GM19397 (cell line): Measurements from ENCODE around the gene MORN1.

Source experiments
- ATAC-seq: cut with Tn5 transposase; IDR thresholded peaks from one replicate; pipeline ENCODE4 v1.9.1; 2021; ENCODE audit warnings: mild to moderate bottlenecking, moderate library complexity; ENCODE audit not compliant: unreplicated experiment

Gene MORN1

DNA sequence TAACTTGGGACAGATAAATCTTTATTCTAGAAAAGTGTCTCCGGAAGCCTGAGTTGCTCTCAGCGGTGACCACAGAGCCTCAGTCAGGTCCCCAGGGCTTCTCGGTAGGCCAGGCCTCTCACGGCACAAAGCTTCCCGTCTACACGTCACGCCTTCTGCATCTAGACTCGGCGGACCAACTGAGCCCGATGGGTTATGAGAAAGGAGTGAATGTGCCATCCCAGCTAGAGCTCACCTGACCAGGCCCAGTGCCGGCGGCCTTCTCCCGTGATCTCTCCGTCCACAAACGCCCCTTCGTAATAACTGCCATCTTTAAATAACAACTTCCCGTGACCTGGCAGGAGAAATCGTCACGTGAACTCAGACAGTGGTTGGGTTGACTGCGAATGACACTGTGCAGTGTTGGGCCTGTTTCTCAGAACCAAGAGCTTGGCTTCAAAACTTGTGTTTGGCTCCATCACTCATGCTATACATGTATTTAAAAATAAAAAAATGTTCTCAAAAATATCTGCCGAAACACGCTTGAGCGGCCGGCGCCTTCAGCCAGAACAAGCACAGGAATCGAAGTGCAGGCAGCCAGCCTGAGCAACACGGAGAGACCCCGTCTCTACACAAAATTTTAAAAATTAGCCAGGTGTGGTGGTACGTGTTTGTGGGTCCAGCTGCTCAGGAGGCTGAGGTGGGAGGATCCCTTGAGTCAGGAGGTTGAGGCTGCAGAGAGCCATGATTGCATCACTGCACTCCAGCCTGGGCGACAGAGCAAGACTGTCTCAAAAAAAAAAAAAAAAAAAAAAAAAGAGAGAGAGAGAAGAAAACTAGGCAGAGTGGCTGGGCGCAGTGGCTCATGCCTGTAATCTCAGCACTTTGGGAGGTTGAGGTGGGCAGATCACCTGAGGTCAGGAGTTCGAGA, 3.1 kb downstream of the MORN1 start:
- ATAC-seq, result no peak

GRCh38 chr1:2386636-2387611, 4.4 kb downstream of the MORN1 start:
- no peak for ATAC-seq

- ATAC-seq, result no peak
These were observed 5.6 kb downstream of the MORN1 start for GRCh38 chr1:2385606-2386280.

DNA sequence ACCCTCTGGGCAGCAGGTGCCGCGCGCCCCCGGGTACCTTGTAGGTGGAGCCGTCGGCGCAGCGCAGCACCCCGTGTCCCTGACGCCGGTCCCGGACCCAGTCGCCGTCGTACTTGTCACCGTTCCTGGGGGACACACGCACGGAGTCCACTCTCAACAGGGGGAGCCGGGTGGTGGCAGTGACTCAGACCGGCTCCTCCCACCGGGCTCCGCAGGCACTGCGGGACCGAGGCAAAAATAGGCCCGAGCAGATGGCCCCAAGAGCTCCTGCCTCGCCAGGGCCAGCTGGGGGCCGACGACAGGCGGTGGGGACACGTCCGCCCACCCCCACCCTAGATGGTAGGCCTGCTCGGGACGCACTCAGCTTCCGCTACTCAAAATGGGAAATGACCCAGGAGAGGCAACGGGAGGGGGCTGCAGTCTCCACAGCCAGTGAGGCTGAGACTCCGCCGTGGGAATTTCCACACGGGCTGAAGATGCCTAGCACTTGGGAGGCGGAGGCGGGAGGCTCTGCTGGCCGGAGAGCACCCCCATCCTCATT, 6.3 kb downstream of the MORN1 start:
- ATAC-seq, result no peak

DNA sequence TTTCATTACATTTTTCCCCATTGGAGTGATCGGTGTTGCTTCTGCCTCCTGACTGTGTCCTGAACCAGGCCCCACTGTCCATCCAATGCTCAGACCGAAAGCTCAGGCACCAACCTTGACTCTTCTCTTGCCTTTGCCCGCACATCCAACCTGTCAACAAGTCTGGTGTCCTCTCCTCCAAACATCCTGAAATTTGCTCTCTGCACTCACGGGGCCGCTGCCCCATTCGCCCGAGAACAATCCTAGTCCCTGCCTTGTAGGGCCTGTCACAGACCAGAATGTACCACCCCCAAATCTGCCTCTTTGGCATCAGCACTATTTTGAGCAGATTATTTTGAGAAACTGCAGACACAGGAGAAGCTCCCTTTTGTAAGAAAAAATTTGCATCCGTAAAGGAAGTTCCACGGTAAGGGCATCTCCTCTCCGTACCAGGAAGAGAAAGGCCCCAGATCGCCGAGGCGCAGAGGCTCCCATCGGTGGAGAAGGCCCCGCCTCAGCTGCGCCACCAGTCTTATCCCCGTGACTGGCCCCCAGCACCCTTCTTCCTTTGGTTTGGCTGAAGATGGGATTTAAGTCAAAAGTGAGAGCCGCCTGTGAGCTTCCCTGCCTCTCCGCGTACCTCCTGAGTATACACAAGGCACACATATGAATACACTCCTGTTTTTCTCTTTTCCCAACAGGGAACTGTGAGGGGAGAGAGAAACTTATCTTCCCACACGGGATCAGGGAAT, 7.1 kb downstream of the MORN1 start:
- ATAC-seq, result no peak

- no peak for ATAC-seq
These were observed 7.8 kb downstream of the MORN1 start for GRCh38 chr1:2383576-2383975.

DNA sequence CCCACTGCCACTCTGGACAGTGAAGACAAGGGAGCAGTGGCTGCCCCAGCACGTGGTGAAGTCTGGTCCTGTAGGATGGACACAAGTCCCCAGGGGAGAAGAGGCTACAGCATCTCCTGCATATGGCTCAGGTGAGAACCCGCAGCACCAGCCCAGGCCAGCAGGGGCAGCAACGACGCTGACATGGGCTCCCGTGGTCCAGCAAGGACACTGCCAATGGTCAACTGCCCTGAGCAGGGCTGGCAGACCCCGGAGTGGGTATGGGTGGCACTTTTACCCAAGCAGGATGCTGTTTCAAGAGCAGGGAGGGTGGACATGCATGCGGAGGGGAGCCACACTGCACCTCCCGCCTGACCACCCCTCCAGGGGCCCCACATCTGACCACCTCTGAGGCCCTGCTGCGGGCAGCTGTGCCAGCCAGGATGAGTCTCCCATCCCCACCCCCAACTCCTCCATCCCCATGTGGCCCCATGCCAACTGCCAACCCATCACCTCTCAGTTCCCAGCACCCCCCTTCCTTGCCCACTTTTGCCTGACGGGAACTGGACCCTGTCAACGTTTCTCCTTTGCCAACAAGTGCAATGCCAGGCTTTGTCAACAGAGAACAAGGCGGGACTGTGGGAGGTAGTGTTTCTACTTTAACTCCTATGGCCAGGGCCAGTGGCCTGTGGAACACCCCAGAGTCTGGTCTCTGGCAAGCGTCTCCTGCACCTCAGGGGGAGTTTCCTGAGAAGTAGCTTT, 8.6 kb downstream of the MORN1 start:
- no peak for ATAC-seq

DNA sequence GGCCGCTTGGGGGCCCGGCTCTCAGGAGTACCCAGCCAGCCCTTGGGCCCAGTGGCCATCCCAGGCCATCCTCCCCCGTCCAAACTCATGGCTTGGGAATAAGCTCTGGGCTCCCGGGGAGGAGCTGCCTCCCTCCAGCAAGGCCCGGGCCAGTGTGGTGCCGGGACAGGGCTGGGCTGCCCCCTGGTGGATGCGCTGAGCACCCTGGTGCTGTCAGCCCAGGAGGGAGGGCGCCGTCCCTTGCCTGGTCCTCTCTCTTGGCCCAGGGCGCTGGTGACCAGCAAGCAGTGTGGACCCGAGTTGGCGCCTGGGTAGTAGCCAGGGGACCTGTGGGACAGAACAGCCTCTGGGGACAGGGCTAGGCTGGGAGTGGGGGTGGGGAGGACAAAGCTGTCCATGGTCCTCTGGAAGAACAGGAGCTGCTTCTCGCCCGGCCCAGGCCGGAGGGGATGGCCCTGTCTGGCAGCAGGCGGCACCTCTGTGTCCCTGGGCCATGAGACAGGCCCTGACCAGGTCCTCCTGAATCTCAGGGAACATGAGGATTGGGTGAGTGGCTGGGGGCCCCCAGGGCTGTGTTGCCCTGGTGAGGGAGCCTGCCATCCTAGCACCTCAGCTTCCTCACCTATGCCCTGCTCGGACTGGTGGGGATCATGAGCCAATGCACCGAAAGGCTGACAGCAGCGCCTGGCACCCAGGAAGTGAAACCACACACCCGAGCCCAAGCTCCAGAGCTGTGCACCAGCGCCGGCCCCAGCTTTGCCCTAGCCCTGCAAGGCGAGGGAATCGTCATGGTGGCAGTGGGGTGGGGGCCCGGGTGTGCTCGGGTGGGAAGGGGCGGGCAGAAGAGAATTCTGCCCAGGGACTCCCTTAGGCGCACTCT, 9.4 kb downstream of the MORN1 start:
- ATAC-seq, result no peak

GRCh38 chr1:2380816-2381591, 10.3 kb downstream of the MORN1 start:
- no peak for ATAC-seq

DNA sequence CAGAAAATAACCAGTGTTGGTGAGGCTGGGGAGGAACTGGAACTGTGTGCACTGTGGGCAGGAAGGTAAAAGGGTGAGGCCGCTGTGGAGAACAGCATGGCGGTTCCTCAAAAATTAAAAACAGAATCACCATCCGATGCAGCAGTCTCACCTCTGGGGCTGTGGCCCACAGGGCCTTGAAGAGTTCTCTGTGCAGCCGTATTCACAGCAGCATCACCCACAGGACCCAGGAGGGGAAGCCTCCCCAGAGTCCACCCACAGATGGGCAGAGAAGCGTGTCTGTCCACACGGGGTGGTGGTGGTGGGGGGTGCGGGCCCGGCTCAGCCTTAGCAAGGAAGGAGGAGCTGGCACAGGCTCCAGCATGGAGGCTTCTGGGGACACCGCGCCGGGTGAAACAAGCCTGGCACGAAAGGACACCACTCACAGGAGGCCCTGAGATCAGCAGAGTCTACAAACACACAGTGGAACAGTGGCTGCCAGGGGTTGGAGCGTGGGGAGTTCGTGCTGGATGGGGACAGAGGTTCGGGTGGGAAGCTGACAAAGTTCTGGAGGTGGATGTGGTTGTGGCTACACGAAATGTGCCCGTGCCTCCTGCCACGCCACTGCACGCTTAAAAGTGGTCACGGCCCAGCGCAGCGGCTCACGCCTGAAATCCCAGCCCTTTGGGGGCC, 11.5 kb downstream of the MORN1 start:
- no peak for ATAC-seq

DNA sequence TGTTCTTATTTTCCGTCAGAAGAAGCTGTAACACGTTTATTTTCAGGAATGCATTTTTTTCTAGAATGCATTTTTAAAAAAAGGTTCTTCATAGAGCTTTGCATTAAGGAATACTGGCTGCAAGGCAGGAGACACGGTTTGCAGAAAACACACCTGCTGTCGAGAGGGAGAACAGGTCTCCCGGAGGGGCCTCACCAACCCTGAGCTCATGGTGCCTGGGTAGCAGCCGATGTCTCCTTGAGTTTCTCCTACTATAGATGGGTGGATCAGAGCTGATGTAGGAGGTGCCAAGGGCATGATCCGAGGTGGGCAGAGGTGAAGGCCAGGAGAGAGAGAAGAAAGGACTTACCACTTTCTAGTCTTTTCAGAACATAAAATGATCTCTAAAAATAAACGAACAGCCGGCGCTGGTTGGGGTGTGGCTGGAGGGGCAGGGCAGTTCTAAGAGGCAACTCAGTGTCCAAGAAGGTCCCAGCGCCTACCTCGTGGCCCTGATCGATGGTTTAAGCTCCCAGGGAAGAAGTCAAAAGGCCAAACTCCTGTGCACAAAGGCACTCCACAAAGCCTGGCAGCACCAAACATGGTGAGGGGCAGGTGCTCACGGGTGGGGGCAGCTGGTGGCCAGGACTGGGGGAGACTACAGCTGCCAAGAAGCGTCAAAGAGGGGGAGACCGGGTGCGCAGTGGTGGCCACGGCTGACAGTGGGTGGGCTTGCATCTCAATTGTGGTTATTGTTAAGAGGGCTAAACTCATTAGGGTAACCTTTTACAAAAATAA, 12.2 kb downstream of the MORN1 start:
- no peak for ATAC-seq

- no peak for ATAC-seq
These were observed 12.9 kb downstream of the MORN1 start for GRCh38 chr1:2378441-2378851.

DNA sequence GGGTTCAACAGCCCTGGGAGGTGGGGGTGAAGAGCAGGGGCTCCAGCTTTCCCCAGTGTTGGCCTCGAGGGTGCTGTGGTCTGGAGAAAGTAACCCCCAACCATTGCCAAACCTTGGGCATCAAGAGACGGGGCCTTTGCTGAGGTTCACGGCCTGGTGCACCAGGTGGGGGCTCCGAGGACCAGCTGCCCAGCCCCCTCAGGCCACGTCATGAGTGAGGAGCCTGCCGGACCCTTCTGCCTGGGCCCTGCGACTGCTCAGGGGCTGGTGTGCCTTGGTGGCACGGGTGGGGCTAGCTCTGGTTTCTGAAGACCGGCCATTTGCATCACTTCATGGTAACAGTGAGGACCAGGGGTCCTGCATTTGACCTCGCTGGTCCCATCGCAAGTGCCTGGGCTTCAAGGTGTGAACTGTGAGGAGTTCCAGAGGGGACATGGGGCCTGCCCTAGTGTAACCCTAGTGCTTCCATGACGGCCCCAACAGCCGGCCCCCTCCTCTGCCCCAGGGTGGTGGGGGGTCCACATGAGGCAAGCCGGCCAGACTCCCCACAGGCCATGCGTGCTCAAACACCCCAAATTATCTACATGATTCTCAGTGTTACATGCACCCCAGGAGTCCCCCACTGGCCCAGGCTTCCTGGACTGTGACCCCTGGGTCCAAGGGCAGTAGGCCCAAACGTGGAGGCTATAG, 13.5 kb downstream of the MORN1 start:
- ATAC-seq, result no peak

- no peak for ATAC-seq
These were observed 14.3 kb downstream of the MORN1 start for GRCh38 chr1:2376931-2377672.

DNA sequence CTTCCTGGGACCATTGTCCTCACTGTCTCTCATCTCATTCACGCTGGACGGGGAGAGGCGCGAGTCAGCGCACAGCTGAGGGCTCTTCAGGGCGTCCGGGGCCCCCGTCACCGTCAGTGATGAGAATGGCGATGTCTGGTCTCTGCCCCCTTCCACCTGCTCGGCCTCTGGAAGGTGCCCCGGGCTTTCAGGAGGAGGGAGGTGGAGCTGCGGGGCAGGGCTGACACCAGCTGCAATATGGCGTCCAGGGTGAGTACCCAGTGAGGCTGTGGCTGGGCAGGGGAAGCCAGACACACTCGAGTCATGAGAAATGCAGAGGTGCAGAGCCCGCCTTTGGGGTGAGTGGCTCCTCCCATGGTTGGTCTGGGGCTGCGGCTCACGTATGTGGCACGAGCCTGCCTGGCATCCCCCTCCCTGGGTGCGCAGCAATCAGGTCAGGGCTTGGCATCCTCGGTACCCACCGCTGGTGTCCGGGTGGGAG, 15.1 kb downstream of the MORN1 start:
- no peak for ATAC-seq
